ENCODE data around the gene LIPC.

LIPC gene

GRCh38 chr15:58423205-58423604 is 8.6 kb upstream of the LIPC start:
- no peak for TF ChIP-seq CTCF (IDR thresholded peaks at IDR 0.05)
- no peak for DNase-seq (ENCODE audit: low spot score)
- Histone ChIP-seq H3K27ac (no peak overlapping the region), H3K4me3 (no peak overlapping the region)

GRCh38 chr15:58423831-58424608 is 7.8 kb upstream of the LIPC start:
- no peak for DNase-seq (ENCODE audit: low spot score)
- H3K4me3 ChIP-seq = no peak overlapping the region
- no peak overlapping the region for H3K27ac ChIP-seq
- no peak for TF ChIP-seq CTCF (IDR thresholded peaks at IDR 0.05)

- TF ChIP-seq CTCF (IDR thresholded peaks at IDR 0.05) = no peak
- H3K27ac ChIP-seq = no peak overlapping the region
- H3K4me3 ChIP-seq = no peak overlapping the region
- DNase-seq (ENCODE audit: low spot score) = no peak
Observed at GRCh38 chr15:58424722-58425121, 7.1 kb upstream of the LIPC start.

GRCh38 chr15:58425185-58425584 is 6.6 kb upstream of the LIPC start:
- no peak for TF ChIP-seq CTCF (IDR thresholded peaks at IDR 0.05)
- no peak for DNase-seq (ENCODE audit: low spot score)
- Histone ChIP-seq H3K4me3 (no peak overlapping the region), H3K27ac (no peak overlapping the region)

- Histone ChIP-seq H3K27ac (no peak overlapping the region), H3K4me3 (no peak overlapping the region)
- no peak for TF ChIP-seq CTCF (IDR thresholded peaks at IDR 0.05)
- no peak for DNase-seq (ENCODE audit: low spot score)
Observed at GRCh38 chr15:58425834-58426233, 6.0 kb upstream of the LIPC start.

GRCh38 chr15:58426501-58426900 is 5.3 kb upstream of the LIPC start:
- H3K4me3 ChIP-seq = no peak overlapping the region
- no peak for TF ChIP-seq CTCF (IDR thresholded peaks at IDR 0.05)
- no peak for DNase-seq (ENCODE audit: low spot score)
- H3K27ac ChIP-seq = no peak overlapping the region

GRCh38 chr15:58427987-58428386 is 3.8 kb upstream of the LIPC start:
- Histone ChIP-seq H3K27ac (no peak overlapping the region), H3K4me3 (no peak overlapping the region)
- TF ChIP-seq CTCF (IDR thresholded peaks at IDR 0.05) = no peak
- DNase-seq (ENCODE audit: low spot score) = no peak
